ENCODE results near the gene LAMC2. TPM values are rescaled to one million over a fixed set of nuclear protein-coding genes. Genes with fewer than 3 reads are reported as not detected.
"Not testable (repeated sequence)": the region's sequence is repeated elsewhere in the genome, so short reads cannot be mapped to it uniquely, and the experiment has no call there.

LAMC2 gene
- total and polyA plus RNA-seq, 7 donors: 0.25 to 1.3 (median 0.99) TPM

GRCh38 chr1:183148599-183148998 is 37.5 kb upstream of the LAMC2 start:
- 3 to 6% (median 4%) methylated on average over 5 of the region's 5 CpGs for WGBS, 3 donors
- intact Hi-C loops (cut with DNase I): no loop called here
- ATAC-seq (peak; percentile 62 to 79 (median 70)), DNase-seq (no peak)
- Histone ChIP-seq H3K27me3 (ENCODE audit: insufficient read depth in 3 of 3, low read length in 2 of 3) (no peaks in the 10 kb centered on the region), H3K9me3 (no peaks in the 10 kb centered on the region), H3K4me3 (no peak overlapping the region), H3K4me1 (peaks cover 9% of the 10 kb centered on the region), H3K27ac (peak overlapping the region; percentile 36), H3K36me3 (ENCODE audit: insufficient read depth in 1 of 2, low read depth in 1 of 2) (peaks cover 0 to 15% of the 10 kb centered on the region in 2 donors)
- TF ChIP-seq, protein P1, sequence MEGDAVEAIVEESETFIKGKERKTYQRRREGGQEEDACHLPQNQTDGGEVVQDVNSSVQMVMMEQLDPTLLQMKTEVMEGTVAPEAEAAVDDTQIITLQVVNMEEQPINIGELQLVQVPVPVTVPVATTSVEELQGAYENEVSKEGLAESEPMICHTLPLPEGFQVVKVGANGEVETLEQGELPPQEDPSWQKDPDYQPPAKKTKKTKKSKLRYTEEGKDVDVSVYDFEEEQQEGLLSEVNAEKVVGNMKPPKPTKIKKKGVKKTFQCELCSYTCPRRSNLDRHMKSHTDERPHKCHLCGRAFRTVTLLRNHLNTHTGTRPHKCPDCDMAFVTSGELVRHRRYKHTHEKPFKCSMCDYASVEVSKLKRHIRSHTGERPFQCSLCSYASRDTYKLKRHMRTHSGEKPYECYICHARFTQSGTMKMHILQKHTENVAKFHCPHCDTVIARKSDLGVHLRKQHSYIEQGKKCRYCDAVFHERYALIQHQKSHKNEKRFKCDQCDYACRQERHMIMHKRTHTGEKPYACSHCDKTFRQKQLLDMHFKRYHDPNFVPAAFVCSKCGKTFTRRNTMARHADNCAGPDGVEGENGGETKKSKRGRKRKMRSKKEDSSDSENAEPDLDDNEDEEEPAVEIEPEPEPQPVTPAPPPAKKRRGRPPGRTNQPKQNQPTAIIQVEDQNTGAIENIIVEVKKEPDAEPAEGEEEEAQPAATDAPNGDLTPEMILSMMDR (IDR thresholded peaks at IDR 0.05): no peak

DNA sequence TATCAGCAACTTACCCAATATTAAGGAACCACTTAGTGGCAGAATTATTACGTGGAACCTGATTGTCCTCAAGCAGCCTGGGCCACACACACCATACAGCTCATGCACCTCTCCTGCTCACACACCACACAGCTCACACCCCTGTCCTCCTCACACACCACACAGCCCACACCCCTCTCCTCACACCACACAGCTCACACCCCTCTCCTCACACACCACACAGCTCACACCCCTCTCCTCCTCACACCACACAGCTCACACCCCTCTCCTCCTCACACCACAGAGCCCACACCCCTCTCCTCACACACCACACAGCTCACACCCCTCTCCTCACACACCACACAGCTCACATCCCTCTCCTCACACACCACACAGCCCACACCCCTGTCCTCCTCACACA is 36.8 kb upstream of the LAMC2 start:
- Histone ChIP-seq H3K36me3 (ENCODE audit: insufficient read depth in 1 of 2, low read depth in 1 of 2) (peaks cover 0 to 8% of the 10 kb centered on the region in 2 donors), H3K9me3 (no peaks in the 10 kb centered on the region), H3K27ac (no peak overlapping the region), H3K27me3 (ENCODE audit: insufficient read depth in 3 of 3, low read length in 2 of 3) (no peaks in the 10 kb centered on the region), H3K4me3 (no peak overlapping the region), H3K4me1 (peaks cover 9% of the 10 kb centered on the region)
- peak in 1 of 4 donors; percentile 37 for ATAC-seq
- WGBS, 3 donors: 59 to 67% (median 67%) methylated on average over 1 of the region's 1 CpG
- TF ChIP-seq, protein P1 (IDR thresholded peaks at IDR 0.05): no peak
- DNase-seq: no peak
- intact Hi-C loops (cut with DNase I): no loop called here

DNA sequence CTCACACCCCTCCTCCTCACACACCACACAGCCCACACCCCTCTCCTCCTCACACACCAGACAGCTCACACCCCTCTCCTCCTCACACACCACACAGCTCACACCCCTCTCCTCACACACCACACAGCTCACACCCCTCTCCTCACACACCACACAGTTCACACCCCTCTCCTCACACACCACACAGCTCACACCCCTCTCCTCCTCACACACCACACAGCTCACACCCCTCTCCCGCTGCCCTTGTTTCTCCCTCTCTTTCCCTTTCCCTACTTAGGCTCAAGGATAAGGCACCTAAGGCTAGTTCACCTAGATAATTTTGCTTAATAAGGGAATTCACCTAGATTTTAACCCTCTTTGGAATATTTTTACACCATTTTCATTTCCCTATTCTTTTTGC is 36.0 kb upstream of the LAMC2 start:
- H3K27ac ChIP-seq; H3K27me3 ChIP-seq (ENCODE audit: insufficient read depth in 3 of 3, low read length in 2 of 3); DNase-seq; ATAC-seq; H3K4me3 ChIP-seq; H3K4me1 ChIP-seq; H3K9me3 ChIP-seq; intact Hi-C loops (cut with DNase I); H3K36me3 ChIP-seq (ENCODE audit: insufficient read depth in 1 of 2, low read depth in 1 of 2): not testable (repeated sequence)
- WGBS, 3 donors: 94 to 97% (median 95%) methylated on average over 1 of the region's 1 CpG

DNA sequence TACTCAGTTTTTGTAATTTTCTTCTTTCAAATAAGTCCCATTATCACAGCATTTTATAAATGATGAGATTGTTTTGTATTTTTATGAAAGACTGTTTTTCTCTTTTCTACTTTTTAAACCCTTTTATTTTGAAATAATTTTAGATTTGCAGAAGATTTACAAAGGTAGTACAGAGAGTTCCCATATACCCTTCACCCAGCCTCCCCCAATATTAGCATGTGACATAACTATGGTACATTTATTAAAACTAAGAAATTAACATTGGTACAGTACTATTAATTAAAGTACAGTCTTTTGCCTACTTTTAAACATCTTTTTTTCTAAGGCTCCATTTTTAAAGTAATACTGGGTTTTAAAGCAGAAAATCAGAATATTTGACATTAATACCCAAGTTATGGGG is 35.6 kb upstream of the LAMC2 start:
- Histone ChIP-seq H3K27ac (no peak overlapping the region), H3K4me1 (peaks cover 9% of the 10 kb centered on the region), H3K4me3 (no peak overlapping the region), H3K27me3 (ENCODE audit: insufficient read depth in 3 of 3, low read length in 2 of 3) (no peaks in the 10 kb centered on the region), H3K36me3 (ENCODE audit: insufficient read depth in 1 of 2, low read depth in 1 of 2) (no peaks in the 10 kb centered on the region), H3K9me3 (no peaks in the 10 kb centered on the region)
- TF ChIP-seq, protein P1 (IDR thresholded peaks at IDR 0.05): no peak
- intact Hi-C loops (cut with DNase I): no loop called here
- ATAC-seq (no peak), DNase-seq (no peak)

DNA sequence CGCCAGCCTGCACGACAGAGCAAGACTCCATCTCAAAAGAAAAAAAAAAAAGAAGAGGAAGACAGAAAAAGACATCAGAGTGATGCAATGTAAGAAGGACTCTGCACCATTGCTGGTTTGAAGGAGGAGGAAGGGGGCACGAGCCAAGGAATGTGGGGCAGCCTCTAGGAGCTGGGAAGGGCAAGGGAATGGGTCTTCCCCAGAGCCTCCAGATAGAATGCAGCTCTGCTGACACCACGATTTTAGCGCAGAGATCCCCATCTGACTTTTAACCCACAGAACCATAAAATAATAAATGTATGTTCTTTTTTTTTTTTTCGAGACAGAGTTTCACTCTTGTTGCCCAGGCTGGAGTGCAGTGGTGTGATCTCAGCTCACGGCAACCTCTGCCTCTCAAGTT is 33.9 kb upstream of the LAMC2 start:
- H3K27me3 ChIP-seq (ENCODE audit: insufficient read depth in 3 of 3, low read length in 2 of 3): no peaks in the 10 kb centered on the region
- intact Hi-C loops (cut with DNase I): no loop called here
- no peak overlapping the region for H3K27ac ChIP-seq
- WGBS, 3 donors: 89 to 94% (median 90%) methylated on average over 7 of the region's 7 CpGs
- H3K36me3 ChIP-seq (ENCODE audit: insufficient read depth in 1 of 2, low read depth in 1 of 2): no peaks in the 10 kb centered on the region
- TF ChIP-seq, protein P1 (IDR thresholded peaks at IDR 0.05): no peak
- ATAC-seq (no peak), DNase-seq (no peak)
- H3K9me3 ChIP-seq: no peaks in the 10 kb centered on the region
- H3K4me1 ChIP-seq: peaks cover 9% of the 10 kb centered on the region
- H3K4me3 ChIP-seq: no peak overlapping the region

All from psoas muscle (tissue), 8 donors.